Heart left ventricle (tissue), 16 donors: ENCODE results near the gene MAFG. TPM values are rescaled to one million over a fixed set of nuclear protein-coding genes. Genes with fewer than 3 reads are reported as not detected.

ENCODE experiments used
- ATAC-seq, 4 donors: fragments of 200-7000 bp; cut with Tn5 transposase; one replicate each; pipeline ENCODE4 v1.9.1; 2020 to 2022; ENCODE audit warnings: moderate library complexity in 4 of 4, mild to moderate bottlenecking in 3 of 4, moderate number of reproducible peaks in 1 of 4
- DNase-seq, 5 donors: peaks; one replicate each; pipeline ENCODE4 v3.0.0-alpha.2; 2020
- H3K27ac ChIP-seq, 12 donors: fragments of 200-600 bp; sonication (generic) in 4 of 12; one replicate each; pipeline versions ENCODE4 v1.5.0 to v1.8.0; 2016 to 2022; ENCODE audit warnings: mild to moderate bottlenecking in 2 of 12
- H3K27me3 ChIP-seq, 9 donors: fragments of 200-600 bp; sonication (generic) in 2 of 9; one replicate each; pipeline versions ENCODE4 v1.5.1 to v1.8.0; 2016 to 2022; ENCODE audit warnings: mild to moderate bottlenecking in 3 of 9
- H3K36me3 ChIP-seq, 9 donors: fragments of 200-600 bp; sonication (generic) in 2 of 9; one replicate each; pipeline versions ENCODE4 v1.5.0 to v1.8.0; 2018 to 2022; ENCODE audit warnings: mild to moderate bottlenecking in 2 of 9
- H3K4me1 ChIP-seq, 12 donors: fragments of 200-600 bp; sonication (generic) in 4 of 12; one replicate each; pipeline versions ENCODE4 v1.5.0 to v1.8.0; 2016 to 2022; ENCODE audit warnings: mild to moderate bottlenecking in 3 of 12
- H3K4me3 ChIP-seq, 12 donors: fragments of 200-600 bp; sonication (generic) in 4 of 12; one replicate each; pipeline versions ENCODE4 v1.5.0 to v1.8.0; 2017 to 2022; ENCODE audit warnings: mild to moderate bottlenecking in 9 of 12, moderate library complexity in 4 of 12
- H3K9me3 ChIP-seq, 12 donors: fragments of 200-600 bp; sonication (generic) in 4 of 12; one replicate each; pipeline versions ENCODE4 v1.5.0 to v1.8.0; 2016 to 2022; ENCODE audit warnings: mild to moderate bottlenecking in 1 of 12
- POLR2A ChIP-seq, 2 donors: fragments of 450-650 bp; IDR thresholded peaks; one replicate each; pipeline ENCODE4 v1.6.1; 2017; ENCODE audit warnings: antibody characterized with exemption in 2 of 2, mild to moderate bottlenecking in 2 of 2, moderate library complexity in 2 of 2
- WGBS, 4 donors: extraction: QIAGEN DNeasy Blood & Tissue Kit in 2 of 4; methylation state at CpG; one replicate each; pipeline versions ENCODE4 v1.1.5 to v1.1.7; 2013 to 2018; 5-methylcytosine and 5-hydroxymethylcytosine counted together
- intact Hi-C, 10 donors: fragments of 100-400 bp; cut with DNase I; formaldehyde crosslinking; loops; one replicate each; pipeline versions ENCODE4 v1.11.1 to v1.14.2; 2022
- polyA plus RNA-seq, 2 donors: library from polyadenylated mRNA; stranded (reverse); fragments of 200-250 nt; gene quantifications; one replicate each; pipeline ENCODE4 v1.2.3, GENCODE V29; 2013
- total RNA-seq, 9 donors: library from RNA; depleted of rRNA in 2 of 9; stranded (reverse); fragments of >200 nt in 2 of 9; fragmentation: NEBNext Ultra II Directional in 3 of 9; extraction: Animal tissue kit (Norgen Biotek cat#: 25700) in 3 of 9; gene quantifications; one replicate each; pipeline versions ENCODE4 v1.1.0 to v1.2.4, GENCODE V29; 2016 to 2023
- TF ChIP-seq, protein P1 (sequence below), 12 donors: fragments of 200-600 bp; sonication (generic) in 4 of 12; IDR thresholded peaks; one replicate each; pipeline versions ENCODE4 v1.5.0 to v1.8.0; 2018 to 2022; ENCODE audit warnings: antibody characterized with exemption in 12 of 12, mild to moderate bottlenecking in 5 of 12
- donor health status: ischemic (EF 13 %, LVEDD 7.1; RV severe dilation, severe dysfunction).
- donor health status: healthy with polysubstance abuse.
- donor health status: DM: no; HTN: yes; CAD: no.
- donor health status: DM: no; HTN: no; CAD: no.
- donor health status: ischemic (EF 25% LVEDD 6.9; RV normal size, moderate dysfunction).
- donor health status: ischemic (EF 25% LVEDD 5.7; RV mildly dilated, moderate dysfunction).
- donor health status: healthy.
- donor health status: DM: yes; HTN: yes; CAD: no.
- donor health status: ischemic (EF 35%, LVEDD 5.7; RV mildly dilated, moderate dysfunction).
- donor health status: nonischemic (EF 11% LVEDD 7.7; RV severe dilation, severe dysfunction).
- donor health status: DM: yes; HTN: yes; CAD: no.
- donor health status: PGD.
- donor health status: ischemic (EF 29% LVEDD 5.4; RV normal size, mild dysfunction).
- donor health status: nonischemic (EF 23%, LVEDD 6.1; RV moderate dilation, normal function).

The MAFG gene
- total and polyA plus RNA-seq, 11 donors, result 10.2 to 30.5 (median 18.0) TPM

DNA sequence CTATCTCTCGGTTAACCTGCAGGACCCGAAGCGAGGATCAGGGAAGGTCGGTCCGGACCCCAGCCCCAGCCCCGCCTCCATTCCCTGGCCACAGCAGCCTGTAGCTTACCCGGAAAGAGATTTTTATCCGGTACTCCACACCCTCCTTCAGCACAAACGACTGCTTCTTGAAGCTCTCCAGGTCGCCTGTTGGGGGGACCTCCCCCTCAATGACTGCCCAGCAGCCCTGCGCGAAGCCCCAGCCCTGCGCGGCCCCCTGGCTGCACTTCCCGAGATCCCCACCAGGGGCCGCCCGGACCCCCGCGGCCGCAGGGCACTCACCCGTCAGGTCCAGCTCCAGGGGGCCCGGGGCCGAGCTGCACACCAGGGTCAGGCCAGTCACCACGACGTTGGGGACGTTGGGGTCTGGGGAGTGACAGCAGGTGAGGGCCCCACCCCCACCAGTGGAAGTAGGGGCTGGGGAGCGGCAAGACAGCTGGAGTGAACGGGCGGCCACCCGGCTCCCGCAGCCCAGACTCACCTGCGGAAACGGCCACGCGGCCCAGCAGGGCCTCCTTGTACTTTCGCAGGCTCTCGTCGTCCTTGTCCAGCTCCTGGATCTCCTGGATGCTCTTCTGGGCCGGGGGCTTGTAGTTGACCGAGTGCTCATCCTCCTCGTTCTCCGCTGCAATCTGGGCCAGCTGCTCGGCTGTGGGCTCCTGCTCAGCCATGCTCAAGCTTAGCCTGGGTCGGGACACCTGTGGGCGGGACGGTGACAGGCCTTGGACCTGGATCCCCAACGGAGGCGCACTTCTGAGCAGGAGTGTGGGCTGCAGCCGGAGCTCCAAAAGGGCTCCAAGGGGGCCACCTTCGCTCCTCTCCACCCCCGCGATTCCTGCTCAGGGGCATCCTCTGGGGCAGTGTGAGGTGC is 58.1 kb downstream of the MAFG start:
- H3K27ac ChIP-seq, result peak overlapping the region; percentile 92 to 100 (median 98)
- 36 to 39% (median 38%) methylated on average over 36 to 52 of the region's 52 CpGs for WGBS, 4 donors
- H3K9me3 ChIP-seq, result no peaks in the 10 kb centered on the region
- DNase-seq (peak in 3 of 5 donors; percentile 44 to 78 (median 52)), ATAC-seq (peak in 2 of 4 donors; percentile 5 to 22)
- no peaks in the 10 kb centered on the region for H3K27me3 ChIP-seq
- no peak for TF ChIP-seq POLR2A (IDR thresholded peaks at IDR 0.05)
- TF ChIP-seq, protein P1, sequence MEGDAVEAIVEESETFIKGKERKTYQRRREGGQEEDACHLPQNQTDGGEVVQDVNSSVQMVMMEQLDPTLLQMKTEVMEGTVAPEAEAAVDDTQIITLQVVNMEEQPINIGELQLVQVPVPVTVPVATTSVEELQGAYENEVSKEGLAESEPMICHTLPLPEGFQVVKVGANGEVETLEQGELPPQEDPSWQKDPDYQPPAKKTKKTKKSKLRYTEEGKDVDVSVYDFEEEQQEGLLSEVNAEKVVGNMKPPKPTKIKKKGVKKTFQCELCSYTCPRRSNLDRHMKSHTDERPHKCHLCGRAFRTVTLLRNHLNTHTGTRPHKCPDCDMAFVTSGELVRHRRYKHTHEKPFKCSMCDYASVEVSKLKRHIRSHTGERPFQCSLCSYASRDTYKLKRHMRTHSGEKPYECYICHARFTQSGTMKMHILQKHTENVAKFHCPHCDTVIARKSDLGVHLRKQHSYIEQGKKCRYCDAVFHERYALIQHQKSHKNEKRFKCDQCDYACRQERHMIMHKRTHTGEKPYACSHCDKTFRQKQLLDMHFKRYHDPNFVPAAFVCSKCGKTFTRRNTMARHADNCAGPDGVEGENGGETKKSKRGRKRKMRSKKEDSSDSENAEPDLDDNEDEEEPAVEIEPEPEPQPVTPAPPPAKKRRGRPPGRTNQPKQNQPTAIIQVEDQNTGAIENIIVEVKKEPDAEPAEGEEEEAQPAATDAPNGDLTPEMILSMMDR (IDR thresholded peaks at IDR 0.05), result peak; percentile 71 to 92 (median 86)
- peaks cover 0 to 43% (median 21%) of the 10 kb centered on the region in 9 donors for H3K36me3 ChIP-seq
- peak overlapping the region in 11 of 12 donors; percentile 69 to 100 (median 97) for H3K4me3 ChIP-seq
- intact Hi-C loops, result loop anchor here in 2 of 10 donors (5.0 to 10.0 kb wide), 3 partner anchors 58 to 355 kb away; partner anchors contain the start of genes ACTG1 (in 1 of the 2), CENPX (in 1 of the 2), LRRC45 (in 1 of the 2) and MAFG (in 1 of the 2)
- peaks cover 4 to 65% (median 55%) of the 10 kb centered on the region in 12 donors for H3K4me1 ChIP-seq

DNA sequence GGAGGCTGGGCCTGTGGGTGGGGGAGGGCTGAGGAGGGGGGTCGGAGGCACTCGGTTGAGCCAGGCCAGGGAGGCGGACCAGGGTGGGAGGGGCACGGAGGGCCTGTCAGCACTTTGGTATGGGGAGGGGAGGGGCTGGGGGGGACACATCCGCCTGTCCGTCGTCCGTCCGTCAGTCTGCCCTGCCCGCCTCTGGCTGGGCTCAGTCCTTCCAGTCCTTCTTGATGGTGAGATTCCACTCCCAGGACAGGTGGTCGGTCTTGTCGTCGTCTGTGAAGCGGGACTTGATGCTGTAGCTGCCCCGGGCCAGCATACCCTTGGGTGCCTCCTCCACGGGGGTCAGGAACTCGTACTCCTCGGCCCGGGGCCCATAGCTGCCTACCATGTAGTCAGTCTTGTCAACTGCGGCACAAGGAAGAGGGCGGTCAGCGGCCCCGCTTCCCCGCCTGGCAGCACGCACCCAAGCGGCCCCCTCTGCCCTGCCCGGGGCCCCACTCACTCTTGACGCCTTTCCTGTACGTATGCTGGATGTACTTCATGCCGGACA is 58.8 kb downstream of the MAFG start:
- peak in 3 of 5 donors; percentile 35 to 58 (median 45) for DNase-seq
- no peaks in the 10 kb centered on the region for H3K27me3 ChIP-seq
- peak in 1 of 4 donors; percentile 4 for ATAC-seq
- H3K9me3 ChIP-seq, result no peaks in the 10 kb centered on the region
- H3K4me3 ChIP-seq, result peak overlapping the region in 3 of 12 donors; percentile 28 to 98 (median 97)
- TF ChIP-seq POLR2A (IDR thresholded peaks at IDR 0.05), result no peak
- TF ChIP-seq, protein P1 (IDR thresholded peaks at IDR 0.05), result no peak
- intact Hi-C loops, result loop anchor here in 2 of 10 donors (10.0 kb wide), 2 partner anchors 156 to 354 kb away; partner anchors contain the start of genes ACTG1 (in 1 of the 2), CENPX (in 1 of the 2) and LRRC45 (in 1 of the 2)
- 58 to 65% (median 61%) methylated on average over 14 to 30 of the region's 30 CpGs for WGBS, 4 donors
- H3K36me3 ChIP-seq, result peaks cover 0 to 43% (median 21%) of the 10 kb centered on the region in 9 donors
- H3K27ac ChIP-seq, result peak overlapping the region in 9 of 12 donors; percentile 9 to 98 (median 92)
- peaks cover 4 to 68% (median 55%) of the 10 kb centered on the region in 12 donors for H3K4me1 ChIP-seq

Other genes starting within 250 kb of the MAFG start
- 10 to 100 TPM; 10.2 to 22.3 (median 13.3) TPM for gene ARL16, start 243.9 kb downstream of the MAFG start, total RNA-seq
- gene ARL16, start 243.9 kb downstream of the MAFG start, polyA plus RNA-seq, result 10 to 100 TPM; 22.4 to 23.6 TPM
- gene HGS, start 243.7 kb downstream of the MAFG start, total RNA-seq, result 10 to 100 TPM; 37.4 to 90.8 (median 40.3) TPM
- 10 to 100 TPM; 53.8 to 81.4 TPM for gene HGS, start 243.7 kb downstream of the MAFG start, polyA plus RNA-seq
- 100 to 1,000 TPM in 8 of 9 donors, 10 to 100 TPM in 1; 98.8 to 182 (median 133) TPM for gene MRPL12, start 224.4 kb downstream of the MAFG start, total RNA-seq
- gene MRPL12, start 224.4 kb downstream of the MAFG start, polyA plus RNA-seq, result 100 to 1,000 TPM; 343 to 525 TPM
- gene SLC25A10, start 215.5 kb downstream of the MAFG start, total RNA-seq, result 10 to 100 TPM in 2 of 9 donors, 1 to 10 TPM in 7; 7.0 to 13.6 (median 8.2) TPM
- 10 to 100 TPM; 10.8 to 17.9 TPM for gene SLC25A10, start 215.5 kb downstream of the MAFG start, polyA plus RNA-seq
- gene GCGR, start 123.6 kb downstream of the MAFG start, total RNA-seq, result not detected
- gene GCGR, start 123.6 kb downstream of the MAFG start, polyA plus RNA-seq, result not detected
- gene MCRIP1, start 94.4 kb downstream of the MAFG start, total RNA-seq, result 100 to 1,000 TPM in 5 of 9 donors, 10 to 100 TPM in 4; 74.8 to 134 (median 102) TPM
- 100 to 1,000 TPM; 159 to 266 TPM for gene MCRIP1, start 94.4 kb downstream of the MAFG start, polyA plus RNA-seq
- gene PPP1R27, start 92.7 kb downstream of the MAFG start, total RNA-seq, result not detected
- gene PPP1R27, start 92.7 kb downstream of the MAFG start, polyA plus RNA-seq, result not detected
- 100 to 1,000 TPM; 280 to 763 (median 374) TPM for gene P4HB, start 67.2 kb downstream of the MAFG start, total RNA-seq
- gene P4HB, start 67.2 kb downstream of the MAFG start, polyA plus RNA-seq, result 100 to 1,000 TPM; 246 to 584 TPM
- gene ARHGDIA, start 56.4 kb downstream of the MAFG start, total RNA-seq, result 100 to 1,000 TPM in 6 of 9 donors, 10 to 100 TPM in 3; 81.4 to 268 (median 152) TPM
- 100 to 1,000 TPM in 1 of 2 donors, 10 to 100 TPM in 1; 81.7 to 296 TPM for gene ARHGDIA, start 56.4 kb downstream of the MAFG start, polyA plus RNA-seq
- gene ALYREF, start 36.1 kb downstream of the MAFG start, total RNA-seq, result 10 to 100 TPM; 25.1 to 39.9 (median 32.4) TPM
- 10 to 100 TPM in 1 of 2 donors, 1 to 10 TPM in 1; 9.8 to 50.5 TPM for gene ALYREF, start 36.1 kb downstream of the MAFG start, polyA plus RNA-seq
- gene ANAPC11, start 36.0 kb downstream of the MAFG start, total RNA-seq, result 100 to 1,000 TPM; 118 to 255 (median 143) TPM
- 100 to 1,000 TPM; 283 to 329 TPM for gene ANAPC11, start 36.0 kb downstream of the MAFG start, polyA plus RNA-seq
- gene NPB, start 25.5 kb downstream of the MAFG start, total RNA-seq, result 1 to 10 TPM in 1 of 9 donors, under 1 TPM in 7, not detected in 1; 0.13 to 1.2 (median 0.50) TPM
- under 1 TPM; 0.29 to 0.61 TPM for gene NPB, start 25.5 kb downstream of the MAFG start, polyA plus RNA-seq
- 10 to 100 TPM; 28.8 to 85.5 (median 46.2) TPM for gene PCYT2, start 16.3 kb downstream of the MAFG start, total RNA-seq
- gene PCYT2, start 16.3 kb downstream of the MAFG start, polyA plus RNA-seq, result 10 to 100 TPM; 60.4 to 64.0 TPM
- gene SIRT7, start 9.6 kb downstream of the MAFG start, total RNA-seq, result 10 to 100 TPM in 2 of 9 donors, 1 to 10 TPM in 7; 3.6 to 13.2 (median 6.6) TPM
- 10 to 100 TPM in 1 of 2 donors, 1 to 10 TPM in 1; 7.1 to 12.0 TPM for gene SIRT7, start 9.6 kb downstream of the MAFG start, polyA plus RNA-seq
- 10 to 100 TPM in 2 of 9 donors, 1 to 10 TPM in 7; 1.8 to 12.2 (median 5.4) TPM for gene PYCR1, start 9.6 kb upstream of the MAFG start, total RNA-seq
- gene PYCR1, start 9.6 kb upstream of the MAFG start, polyA plus RNA-seq, result 10 to 100 TPM in 1 of 2 donors, 1 to 10 TPM in 1; 3.4 to 30.7 TPM
- gene MYADML2, start 19.5 kb upstream of the MAFG start, total RNA-seq, result 10 to 100 TPM in 1 of 9 donors, 1 to 10 TPM in 7, under 1 TPM in 1; 0.31 to 11.2 (median 3.9) TPM
- 1 to 10 TPM in 1 of 2 donors, under 1 TPM in 1; 0.19 to 7.4 TPM for gene MYADML2, start 19.5 kb upstream of the MAFG start, polyA plus RNA-seq
- gene NOTUM, start 33.5 kb upstream of the MAFG start, total RNA-seq, result 1 to 10 TPM in 2 of 9 donors, under 1 TPM in 4, not detected in 3; 0.25 to 1.6 (median 0.54) TPM
- gene NOTUM, start 33.5 kb upstream of the MAFG start, polyA plus RNA-seq, result under 1 TPM; 0.53 to 0.80 TPM
- 10 to 100 TPM; 15.1 to 27.8 (median 22.5) TPM for gene ASPSCR1, start 49.9 kb upstream of the MAFG start, total RNA-seq
- gene ASPSCR1, start 49.9 kb upstream of the MAFG start, polyA plus RNA-seq, result 10 to 100 TPM; 39.2 to 43.6 TPM
- 10 to 100 TPM; 16.8 to 62.0 (median 23.8) TPM for gene CENPX, start 95.1 kb upstream of the MAFG start, total RNA-seq
- 100 to 1,000 TPM in 1 of 2 donors, 10 to 100 TPM in 1; 37.3 to 126 TPM for gene CENPX, start 95.1 kb upstream of the MAFG start, polyA plus RNA-seq
- gene LRRC45, start 95.6 kb upstream of the MAFG start, total RNA-seq, result 1 to 10 TPM; 2.9 to 7.5 (median 5.6) TPM
- gene LRRC45, start 95.6 kb upstream of the MAFG start, polyA plus RNA-seq, result 1 to 10 TPM; 5.1 to 8.6 TPM
- gene RAC3, start 103.9 kb upstream of the MAFG start, total RNA-seq, result 1 to 10 TPM in 7 of 9 donors, under 1 TPM in 2; 0.76 to 2.6 (median 1.5) TPM
- 1 to 10 TPM; 1.2 to 2.0 TPM for gene RAC3, start 103.9 kb upstream of the MAFG start, polyA plus RNA-seq
- 100 to 1,000 TPM; 139 to 312 (median 185) TPM for gene DCXR, start 110.0 kb upstream of the MAFG start, total RNA-seq
- 100 to 1,000 TPM; 243 to 246 TPM for gene DCXR, start 110.0 kb upstream of the MAFG start, polyA plus RNA-seq
- 10 to 100 TPM; 16.4 to 30.6 (median 20.4) TPM for gene RFNG, start 124.1 kb upstream of the MAFG start, total RNA-seq
- 10 to 100 TPM; 24.0 to 25.8 TPM for gene RFNG, start 124.1 kb upstream of the MAFG start, polyA plus RNA-seq
- gene GPS1, start 124.2 kb upstream of the MAFG start, total RNA-seq, result 100 to 1,000 TPM in 2 of 9 donors, 10 to 100 TPM in 7; 76.7 to 151 (median 81.8) TPM
- 10 to 100 TPM; 95.0 to 97.7 TPM for gene GPS1, start 124.2 kb upstream of the MAFG start, polyA plus RNA-seq
- gene DUS1L, start 138.1 kb upstream of the MAFG start, total RNA-seq, result 10 to 100 TPM; 41.5 to 84.7 (median 59.4) TPM
- gene DUS1L, start 138.1 kb upstream of the MAFG start, polyA plus RNA-seq, result 100 to 1,000 TPM in 1 of 2 donors, 10 to 100 TPM in 1; 79.7 to 113 TPM
- gene FASN, start 170.5 kb upstream of the MAFG start, total RNA-seq, result 100 to 1,000 TPM in 1 of 9 donors, 10 to 100 TPM in 7, 1 to 10 TPM in 1; 6.9 to 103 (median 18.9) TPM
- 10 to 100 TPM; 17.5 to 47.5 TPM for gene FASN, start 170.5 kb upstream of the MAFG start, polyA plus RNA-seq